ENCODE data around the gene SGSM2.

Gene SGSM2

GRCh38 chr17:2387086-2388019 lies 50.1 kb downstream of the SGSM2 start:
- no peak for DNase-seq

GRCh38 chr17:2388020-2388682 lies 50.9 kb downstream of the SGSM2 start:
- DNase-seq = peak; percentile 50 to 86 (median 82)

GRCh38 chr17:2388683-2389055 lies 51.4 kb downstream of the SGSM2 start:
- peak in 2 of 3 experiments; percentile 50 to 76 for DNase-seq

- no peak for DNase-seq
These were observed 53.0 kb downstream of the SGSM2 start for GRCh38 chr17:2390199-2390836.

DNA sequence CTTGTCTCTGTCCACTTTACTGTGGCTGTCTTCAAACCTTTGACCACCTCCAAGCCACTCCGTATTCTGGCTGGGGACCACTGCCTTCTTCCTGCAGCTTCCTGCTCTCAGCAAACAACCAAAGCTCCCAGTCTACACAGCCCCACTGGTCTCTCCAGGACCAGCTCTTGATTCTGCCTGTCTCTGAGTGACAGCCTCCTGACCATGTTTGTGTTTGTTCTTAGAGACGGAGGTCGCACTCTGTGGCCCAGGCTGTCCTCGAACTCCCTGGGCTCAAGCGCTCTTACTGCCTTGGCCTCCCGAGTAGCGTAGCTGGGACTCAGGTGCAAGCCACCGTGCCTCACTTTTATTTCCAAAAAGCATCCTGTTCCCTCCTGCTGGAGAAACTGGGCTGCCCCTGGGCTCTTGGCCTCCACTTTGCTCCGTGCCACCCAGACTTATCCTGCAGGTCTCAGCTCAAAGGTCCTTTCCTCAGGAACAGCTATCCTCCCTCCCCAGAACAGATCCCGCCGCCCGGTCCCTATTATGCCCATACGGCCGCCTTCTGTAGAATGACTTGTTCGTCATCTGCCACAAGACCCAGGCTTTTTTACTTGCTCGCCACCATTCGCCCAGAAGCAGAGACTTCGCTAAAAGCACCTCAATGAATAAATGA lies 54.4 kb downstream of the SGSM2 start:
- no peak for DNase-seq

DNA sequence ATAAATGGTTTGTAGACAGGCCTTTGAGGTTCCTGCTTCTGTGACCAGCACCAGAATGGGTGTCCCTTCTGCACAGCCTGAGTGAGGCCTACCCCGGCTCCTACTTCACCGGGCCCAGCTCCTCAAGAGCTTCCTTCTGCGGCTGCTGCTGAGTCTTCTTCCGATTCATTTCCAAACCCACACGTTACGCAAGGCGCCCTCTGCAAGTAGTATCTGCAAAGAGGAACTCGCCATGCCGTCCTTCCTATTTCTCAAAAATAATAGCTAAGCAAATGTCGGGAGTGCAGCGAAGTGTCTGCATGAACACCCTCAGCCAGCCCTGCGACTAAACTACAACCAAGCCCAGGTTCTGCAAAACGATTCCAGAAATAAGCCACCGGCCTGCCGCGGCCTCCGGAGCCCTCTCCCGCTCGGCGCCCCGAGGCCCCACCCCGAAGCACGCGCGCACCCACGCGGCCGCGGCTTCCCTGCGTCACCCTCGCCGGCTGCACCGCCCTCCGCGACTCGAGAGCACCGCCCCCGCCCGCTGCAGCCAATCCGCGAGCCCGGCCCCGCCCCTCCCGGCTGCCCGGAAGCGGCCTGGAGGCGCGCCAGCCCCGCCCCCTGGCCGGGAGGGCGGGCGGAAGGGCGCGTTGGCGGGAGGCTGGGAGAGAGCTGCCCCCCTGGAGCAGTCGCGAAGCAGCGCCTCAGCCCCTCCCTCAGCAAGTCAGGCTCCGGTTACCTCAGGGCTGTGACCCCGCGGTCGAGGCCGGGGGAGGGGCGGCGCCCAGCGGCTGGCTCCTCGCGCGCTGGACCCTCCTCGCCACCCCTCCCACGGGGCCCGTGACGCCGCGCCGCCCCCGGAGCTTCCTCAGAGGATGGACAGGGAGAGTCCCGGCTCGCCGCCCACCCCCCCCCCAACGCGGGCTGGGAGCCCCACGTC lies 55.2 kb downstream of the SGSM2 start:
- peak; percentile 86 to 93 (median 93) for DNase-seq

GRCh38 chr17:2393174-2393953 lies 56.1 kb downstream of the SGSM2 start:
- DNase-seq = peak; percentile 82 to 92 (median 90)

GRCh38 chr17:2393954-2394749 lies 56.9 kb downstream of the SGSM2 start:
- DNase-seq = no peak

- DNase-seq = no peak
These were observed 57.5 kb downstream of the SGSM2 start for GRCh38 chr17:2394775-2395201.

DNA sequence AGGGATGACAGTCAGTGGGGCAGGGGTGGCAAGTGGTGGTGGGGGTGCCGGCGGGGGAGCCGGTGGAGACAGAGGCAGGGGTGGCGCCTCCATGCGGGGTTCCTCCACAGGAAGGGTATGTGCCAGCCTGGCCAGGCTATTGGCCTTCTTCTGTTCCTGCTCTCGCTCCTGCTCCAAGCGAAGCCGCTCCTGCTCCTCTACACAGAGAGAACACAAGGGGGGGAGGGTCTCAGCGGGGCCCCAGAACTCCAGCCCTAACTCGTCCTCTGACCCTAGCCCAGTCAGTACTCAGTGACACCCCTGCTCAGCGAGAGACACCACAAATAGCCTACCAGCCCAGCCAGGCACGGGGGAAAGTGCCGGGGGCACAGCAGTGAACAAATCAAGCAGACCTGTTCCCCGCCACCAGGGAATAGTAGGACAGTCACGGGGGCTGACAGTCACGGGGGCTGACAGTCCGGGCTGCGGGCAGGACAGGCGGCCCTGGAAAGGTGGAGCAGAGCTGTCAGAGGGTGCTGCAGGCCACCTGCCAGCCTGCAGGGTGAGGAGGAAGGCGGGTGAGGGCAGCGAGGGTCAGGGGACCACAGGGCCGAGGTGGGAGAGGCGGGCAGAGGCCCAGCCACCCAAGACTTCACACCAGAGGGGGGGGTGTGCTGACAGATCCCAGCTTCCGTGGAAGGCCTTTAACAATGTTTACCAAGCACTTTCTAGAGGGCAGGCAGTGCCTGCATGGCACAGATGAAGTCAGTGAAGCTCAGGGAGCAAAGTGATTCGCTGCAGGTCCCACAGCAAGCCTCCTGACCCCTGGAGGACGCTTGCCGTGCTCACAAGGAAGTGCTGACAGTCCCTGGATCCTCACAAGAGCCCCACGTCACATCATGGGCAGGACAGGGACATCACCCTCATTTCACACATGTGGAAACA lies 58.2 kb downstream of the SGSM2 start:
- peak in 2 of 3 experiments; percentile 8 to 45 for DNase-seq

DNA sequence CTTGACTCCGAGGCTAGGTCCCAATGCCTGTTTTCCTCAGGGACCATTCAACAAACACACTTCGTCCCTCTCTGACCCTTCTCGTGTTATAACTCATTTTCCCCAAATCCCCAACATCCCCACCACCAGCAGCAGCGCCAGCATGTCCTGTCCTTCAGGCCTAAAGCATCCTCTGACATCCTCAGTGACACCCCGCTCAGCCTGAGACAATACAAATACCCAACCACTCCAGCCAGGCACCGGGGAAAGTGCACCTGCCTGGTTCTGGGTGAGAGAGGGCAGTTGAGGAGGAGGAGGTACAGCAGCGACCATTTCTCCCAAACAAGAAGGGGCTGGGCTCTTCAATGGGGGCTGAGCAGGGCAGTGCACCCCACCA lies 58.9 kb downstream of the SGSM2 start:
- peak in 1 of 3 experiments; percentile 44 for DNase-seq

GRCh38 chr17:2396568-2397246 lies 59.4 kb downstream of the SGSM2 start:
- peak; percentile 36 to 76 (median 68) for DNase-seq

DNA sequence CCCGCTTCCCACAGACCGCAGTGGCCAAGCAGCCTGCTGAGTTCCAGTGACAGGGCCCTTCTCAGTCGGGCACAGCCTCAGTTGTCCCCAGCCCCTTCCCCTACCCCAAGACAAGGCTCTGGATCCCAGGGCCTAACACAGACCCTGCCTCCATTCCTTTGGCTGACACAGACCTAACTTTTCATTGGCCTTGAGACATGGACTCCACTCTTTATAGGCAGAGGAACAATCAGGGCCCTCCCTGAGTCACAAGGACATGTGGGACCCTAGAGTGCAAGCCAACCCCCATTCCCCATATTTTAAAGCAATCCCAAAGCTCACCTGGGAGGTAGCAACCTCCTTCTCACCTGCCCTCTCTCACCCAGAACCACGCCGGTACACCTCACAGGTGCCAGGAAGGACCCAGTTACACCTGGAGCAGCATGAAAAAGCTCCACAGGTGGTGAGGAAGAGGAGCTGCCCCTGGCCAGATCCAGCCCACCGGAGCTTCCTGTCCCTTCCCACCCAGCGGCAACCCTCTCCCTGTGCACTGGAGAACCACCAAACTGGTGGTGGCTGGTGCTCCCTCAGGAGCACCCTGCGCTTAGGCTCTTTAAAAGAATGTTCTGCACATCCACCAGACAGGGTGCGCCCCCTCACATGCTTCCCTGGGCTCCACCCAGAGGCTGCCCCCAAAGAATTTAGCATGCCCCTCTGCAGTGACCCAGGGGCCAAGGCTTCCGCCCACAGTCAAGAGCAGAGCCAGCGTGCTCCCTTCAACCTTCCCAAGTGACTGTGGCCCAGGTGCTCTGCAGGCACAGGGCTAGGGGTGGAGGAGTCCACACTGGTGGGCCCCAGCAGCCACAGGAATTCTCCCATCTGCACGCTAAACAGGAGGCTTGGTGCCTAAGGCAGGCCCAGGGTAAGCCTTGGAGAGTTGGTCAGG lies 60.2 kb downstream of the SGSM2 start:
- no peak for DNase-seq

- no peak for DNase-seq
These were observed 60.9 kb downstream of the SGSM2 start for GRCh38 chr17:2398182-2398581.

DNA sequence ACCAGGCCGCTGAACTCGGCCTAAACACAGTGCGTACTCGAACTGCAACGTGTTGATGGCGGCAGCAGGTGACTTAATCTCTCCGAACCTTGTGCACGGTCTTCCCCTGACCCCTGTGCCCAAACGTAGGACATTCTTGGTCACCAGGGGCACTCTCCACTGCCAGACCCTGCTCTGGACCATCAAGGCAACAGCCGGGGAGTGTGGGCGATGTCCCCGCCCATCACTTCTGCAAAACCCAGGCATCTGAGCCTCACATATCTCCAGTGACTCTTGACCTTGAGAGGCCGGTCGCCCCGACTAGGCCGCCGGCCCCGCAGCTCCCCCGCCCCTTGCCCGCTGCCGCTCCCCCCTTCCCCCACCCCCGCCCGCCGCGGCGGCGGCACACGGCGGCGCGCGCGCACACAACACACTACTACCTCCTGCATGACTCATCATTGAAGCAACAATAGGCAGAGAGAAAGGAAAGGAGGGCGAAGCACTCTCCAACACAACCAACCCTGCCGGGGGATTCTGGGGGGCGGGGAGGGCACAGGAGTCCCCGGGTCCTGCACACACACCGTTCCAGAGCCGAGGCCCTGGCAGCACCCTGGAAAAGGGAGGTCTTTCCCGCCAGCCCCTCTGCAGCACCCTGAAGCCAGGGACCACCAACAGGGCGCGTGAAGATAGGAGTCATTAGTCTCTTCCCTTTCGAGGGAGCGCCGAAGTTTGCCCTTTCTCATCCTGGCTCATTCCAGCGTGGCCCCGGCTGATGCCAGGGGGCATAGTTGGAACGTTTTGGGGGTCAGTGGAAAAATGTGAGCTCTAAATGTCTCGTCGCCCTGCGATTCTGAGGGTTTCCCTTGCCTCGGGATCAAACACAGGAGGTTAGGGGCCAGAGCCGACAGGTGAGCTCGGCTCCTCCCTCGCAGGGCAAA lies 61.6 kb downstream of the SGSM2 start:
- DNase-seq = peak; percentile 4 to 76 (median 64)
